ENCODE data around the gene DYNLL1.
"Not testable (repeated sequence)": the region's sequence is repeated elsewhere in the genome, so short reads cannot be mapped to it uniquely, and the experiment has no call there.

DYNLL1 gene

GRCh38 chr12:120495731-120496412 is at the start of gene DYNLL1:
Gene DYNLL1, plus strand, starts transcription at chr12:120496113. Its CDS starts 309 bp downstream, at chr12:120496422.
- peak; percentile 95 for DNase-seq (ENCODE audit: low read depth, low spot score)

GRCh38 chr12:120446844-120447178 is 49.1 kb upstream of the DYNLL1 start:
- DNase-seq (ENCODE audit: low read depth, low spot score) = not testable (repeated sequence)

- no peak for DNase-seq (ENCODE audit: low read depth, low spot score)
These were observed 47.9 kb upstream of the DYNLL1 start for GRCh38 chr12:120447992-120448391.

- not testable (repeated sequence) for DNase-seq (ENCODE audit: low read depth, low spot score)
These were observed 43.4 kb upstream of the DYNLL1 start for GRCh38 chr12:120452524-120452923.

GRCh38 chr12:120453060-120453750 is 42.7 kb upstream of the DYNLL1 start:
- no peak for DNase-seq (ENCODE audit: low read depth, low spot score)

- DNase-seq (ENCODE audit: low read depth, low spot score) = no peak
These were observed 41.9 kb upstream of the DYNLL1 start for GRCh38 chr12:120453977-120454376.

GRCh38 chr12:120455302-120455701 is 40.6 kb upstream of the DYNLL1 start:
- no peak for DNase-seq (ENCODE audit: low read depth, low spot score)

- DNase-seq (ENCODE audit: low read depth, low spot score) = no peak
These were observed 38.8 kb upstream of the DYNLL1 start for GRCh38 chr12:120457133-120457532.

GRCh38 chr12:120460157-120460556 is 35.8 kb upstream of the DYNLL1 start:
- no peak for DNase-seq (ENCODE audit: low read depth, low spot score)

- no peak for DNase-seq (ENCODE audit: low read depth, low spot score)
These were observed 33.7 kb upstream of the DYNLL1 start for GRCh38 chr12:120462099-120462640.

- no peak for DNase-seq (ENCODE audit: low read depth, low spot score)
These were observed 32.2 kb upstream of the DYNLL1 start for GRCh38 chr12:120463712-120464111.

GRCh38 chr12:120465756-120466155 is 30.2 kb upstream of the DYNLL1 start:
- DNase-seq (ENCODE audit: low read depth, low spot score) = no peak

- no peak for DNase-seq (ENCODE audit: low read depth, low spot score)
These were observed 29.2 kb upstream of the DYNLL1 start for GRCh38 chr12:120466560-120467315.

- no peak for DNase-seq (ENCODE audit: low read depth, low spot score)
These were observed 28.5 kb upstream of the DYNLL1 start for GRCh38 chr12:120467439-120467838.

- no peak for DNase-seq (ENCODE audit: low read depth, low spot score)
These were observed 27.5 kb upstream of the DYNLL1 start for GRCh38 chr12:120468325-120468820.

- DNase-seq (ENCODE audit: low read depth, low spot score) = peak; percentile 15
These were observed 27.0 kb upstream of the DYNLL1 start for GRCh38 chr12:120468821-120469449.

GRCh38 chr12:120469450-120470149 is 26.3 kb upstream of the DYNLL1 start, which contains the start of gene SRSF9:
Gene SRSF9, minus strand, starts transcription at chr12:120469748. Its CDS starts 139 bp downstream, at chr12:120469609.
- peak; percentile 92 for DNase-seq (ENCODE audit: low read depth, low spot score)

GRCh38 chr12:120470150-120470784 is 25.6 kb upstream of the DYNLL1 start:
- DNase-seq (ENCODE audit: low read depth, low spot score) = no peak

- no peak for DNase-seq (ENCODE audit: low read depth, low spot score)
These were observed 23.4 kb upstream of the DYNLL1 start for GRCh38 chr12:120472521-120472920.

Data from activated naive CD8-positive, alpha-beta T cell treated with anti-CD3 and anti-CD28 coated beads, Interleukin-2, amount 50 U/mL, for 16 hours (primary cell).